Adipocyte (in vitro differentiated cells): ENCODE measurements around the gene KRTAP12-4.

Source experiments
- DNase-seq: peaks from one replicate; pipeline ENCODE4 v3.0.0-alpha.2; 2015; ENCODE audit warnings: low read depth
- H3K27me3 ChIP-seq: replicated peaks from 2 replicates; pipeline ENCODE4 v1.7.0; 2013; ENCODE audit warnings: mild to moderate bottlenecking, low read length, moderate library complexity; ENCODE audit not compliant: control insufficient read depth, insufficient read depth
- H3K36me3 ChIP-seq: 2 replicates; pipeline ENCODE4 v1.7.0; 2013; ENCODE audit warnings: low read length, mild to moderate bottlenecking, moderate library complexity; ENCODE audit not compliant: control insufficient read depth, insufficient read depth, severe bottlenecking
- H3K4me1 ChIP-seq: 2 replicates; pipeline ENCODE4 v1.7.0; 2013; ENCODE audit warnings: mild to moderate bottlenecking, low read length, moderate library complexity; ENCODE audit not compliant: control insufficient read depth, insufficient read depth
- H3K4me3 ChIP-seq: 2 replicates; pipeline ENCODE4 v1.7.0; 2013; ENCODE audit warnings: mild to moderate bottlenecking, low read length, moderate library complexity
- H3K9ac ChIP-seq: 2 replicates; pipeline ENCODE4 v1.7.0; 2013; ENCODE audit warnings: mild to moderate bottlenecking, low read length, moderate library complexity
- H3K9me3 ChIP-seq: 2 replicates; pipeline ENCODE4 v1.7.0; 2013; ENCODE audit warnings: mild to moderate bottlenecking, low read length, moderate library complexity; ENCODE audit not compliant: control insufficient read depth

KRTAP12-4 gene, protein sequence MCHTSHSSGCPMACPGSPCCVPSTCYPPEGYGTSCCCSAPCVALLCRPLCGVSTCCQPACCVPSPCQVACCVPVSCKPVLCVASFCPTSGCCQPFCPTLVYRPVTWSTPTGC

DNA sequence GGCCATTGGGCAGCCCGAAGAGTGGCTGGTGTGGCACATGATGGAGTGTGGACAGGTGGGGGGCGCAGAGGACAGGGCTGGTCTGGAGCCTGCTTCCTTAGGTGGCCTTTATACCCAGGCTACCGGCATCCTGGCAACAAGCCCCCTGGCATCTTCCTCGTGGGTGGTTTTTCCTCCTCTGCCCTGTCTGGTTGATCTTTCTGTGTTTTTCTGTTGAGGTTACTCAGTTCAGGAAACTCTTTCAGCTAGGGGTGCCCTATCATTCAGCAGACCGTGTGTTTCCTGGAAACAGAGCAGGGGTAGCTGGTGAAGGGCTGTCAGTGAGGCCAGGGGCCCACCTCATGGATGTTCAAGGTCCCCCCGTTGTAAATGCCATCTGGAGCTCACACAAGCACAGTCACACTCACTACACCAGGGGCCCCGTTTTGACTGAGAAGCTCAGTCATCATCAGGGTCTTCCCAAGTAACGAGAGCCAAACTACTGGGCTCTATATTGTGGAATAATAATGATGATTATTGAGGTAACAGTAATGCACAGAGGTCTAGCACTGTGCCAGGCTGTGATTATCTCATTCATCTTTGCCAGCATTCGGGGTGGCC, at the start of gene KRTAP12-4:
TSS of gene KRTAP12-4 (minus strand) at position 84 of the 600 bp plus-strand sequence. CDS start at position 39, 45 bp downstream.
- Histone ChIP-seq H3K36me3 (no peaks in the 10 kb centered on the region), H3K4me1 (no peaks in the 10 kb centered on the region), H3K9ac (no peak within 1 kb of the TSS), H3K4me3 (no peak within 1 kb of the TSS), H3K27me3 (peaks cover 3% of the 10 kb centered on the region), H3K9me3 (peaks cover 14% of the 10 kb centered on the region)
- DNase-seq: no peak

DNA sequence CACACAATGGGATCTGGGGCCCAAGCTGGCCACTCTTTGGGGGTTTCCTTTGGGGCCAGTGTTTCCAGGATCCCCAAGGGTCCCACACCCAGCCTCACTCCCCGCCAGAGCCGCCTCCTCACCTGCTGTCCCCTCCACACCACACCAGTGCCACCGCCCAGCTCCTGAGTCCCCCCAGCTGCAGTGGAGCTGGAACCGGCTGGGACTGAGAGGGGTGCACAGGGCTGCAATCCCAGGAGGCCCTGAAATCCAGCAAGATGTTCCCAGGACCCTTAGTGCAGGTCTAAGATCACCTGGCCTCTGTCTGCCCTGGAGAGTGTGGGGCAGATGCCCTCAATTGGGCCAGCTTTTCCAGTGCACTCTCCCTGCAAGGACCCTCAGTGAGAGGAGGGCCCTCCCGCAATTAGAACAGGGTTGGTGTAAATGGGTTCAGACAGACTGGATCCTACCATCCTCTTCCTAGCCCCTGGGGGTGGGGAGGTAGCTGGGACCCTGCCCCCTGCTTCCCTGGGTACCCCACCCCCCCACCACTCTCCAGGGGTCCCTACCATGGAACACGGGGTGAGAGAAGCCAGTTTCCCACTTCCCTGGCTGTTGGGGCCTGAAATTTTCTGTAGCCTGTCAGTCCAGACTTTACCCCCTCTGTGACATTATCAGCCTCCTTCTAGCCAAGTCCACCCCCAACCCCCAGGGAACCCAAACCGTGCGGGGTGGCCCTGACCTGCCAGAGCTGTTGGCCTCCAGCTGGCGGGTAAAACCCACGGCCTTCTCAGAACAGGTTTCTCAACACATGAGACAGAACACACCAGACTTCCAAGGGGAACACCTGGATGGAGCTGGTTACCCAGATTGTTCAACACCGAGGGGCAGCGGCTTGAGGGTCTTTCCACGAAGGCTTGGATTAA, 49.5 kb upstream of the KRTAP12-4 start:
- Histone ChIP-seq H3K9me3 (no peaks in the 10 kb centered on the region), H3K36me3 (no peaks in the 10 kb centered on the region), H3K4me1 (no peaks in the 10 kb centered on the region), H3K27me3 (peaks cover 77% of the 10 kb centered on the region), H3K4me3 (no peak overlapping the region), H3K9ac (no peak overlapping the region)
- no peak for DNase-seq

DNA sequence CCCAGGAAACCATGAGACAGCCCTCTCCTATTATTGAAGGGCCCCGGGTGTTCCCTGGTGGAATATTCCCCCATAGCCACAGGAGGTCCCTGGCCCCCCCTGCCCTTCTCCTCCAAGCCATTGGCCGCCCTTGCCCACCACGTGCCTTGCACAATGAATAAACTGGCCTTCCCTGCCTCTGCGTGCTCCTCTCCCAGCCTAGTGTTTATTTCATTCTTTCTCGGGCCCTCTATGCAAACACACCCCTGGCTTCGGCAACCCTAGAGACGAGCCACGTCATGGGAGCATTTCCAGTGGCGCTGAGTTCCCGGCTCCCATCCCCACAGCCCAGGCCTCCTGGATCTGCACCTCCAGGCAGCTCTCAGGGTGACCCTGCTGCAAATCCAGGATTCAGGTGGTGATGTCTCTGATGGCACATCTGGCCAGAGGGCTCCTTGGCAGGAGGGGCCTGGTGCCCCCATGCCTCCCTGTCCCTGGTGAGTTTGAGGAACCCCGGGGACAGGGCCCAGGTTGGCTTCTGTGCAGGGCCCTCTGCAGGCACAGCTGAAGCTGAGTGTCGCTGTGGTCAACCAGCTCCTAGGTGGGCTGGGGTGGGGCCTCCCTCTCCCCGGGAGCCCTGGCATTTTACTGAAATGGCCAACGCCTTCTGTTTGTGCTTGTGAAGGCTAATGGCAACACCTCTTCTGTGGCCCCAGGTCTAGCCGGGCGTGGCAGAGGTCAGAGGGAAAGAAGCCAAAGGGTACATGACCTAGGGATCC, 48.7 kb upstream of the KRTAP12-4 start:
- H3K4me1 ChIP-seq: no peaks in the 10 kb centered on the region

DNA sequence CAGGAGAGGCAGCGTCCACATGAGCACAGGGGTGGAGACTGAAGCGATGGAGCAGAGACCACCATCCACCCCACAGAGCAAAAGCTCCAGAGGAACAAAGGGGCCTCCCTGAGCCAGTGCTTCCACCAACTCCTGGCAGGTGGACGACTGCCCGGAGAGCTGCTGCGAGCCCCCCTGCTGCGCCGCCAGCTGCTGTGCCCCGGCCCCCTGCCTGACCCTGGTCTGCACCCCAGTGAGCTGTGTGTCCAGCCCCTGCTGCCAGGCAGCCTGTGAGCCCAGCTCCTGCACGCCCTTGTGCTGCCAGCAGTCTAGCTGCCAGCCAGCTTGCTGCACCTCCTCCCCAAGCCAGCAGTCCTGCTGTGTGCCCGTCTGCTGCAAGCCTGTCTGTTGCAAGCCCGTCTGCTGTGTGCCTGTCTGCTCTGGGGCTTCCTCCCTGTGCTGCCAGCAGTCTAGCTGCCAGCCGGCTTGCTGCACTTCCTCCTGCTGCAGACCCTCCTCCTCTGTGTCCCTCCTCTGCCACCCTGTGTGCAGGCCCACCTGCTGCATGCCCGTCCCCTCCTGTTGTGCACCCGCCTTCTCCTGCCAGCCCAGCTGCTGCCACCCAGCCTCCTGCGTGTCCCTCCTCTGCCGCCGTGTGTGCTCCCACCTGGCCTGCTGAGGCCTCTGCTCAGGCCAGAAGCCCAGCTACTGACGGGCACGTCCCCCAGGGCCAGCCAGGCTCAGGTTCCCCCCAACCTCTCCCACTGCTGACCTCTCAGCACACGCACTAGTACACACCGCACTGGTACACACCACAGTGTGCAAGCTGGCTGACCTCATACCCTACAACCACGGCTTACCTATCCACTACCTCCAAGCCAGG, 47.9 kb upstream of the KRTAP12-4 start:
- H3K4me1 ChIP-seq: no peaks in the 10 kb centered on the region
- H3K9me3 ChIP-seq: no peaks in the 10 kb centered on the region
- H3K36me3 ChIP-seq: no peaks in the 10 kb centered on the region
- H3K4me3 ChIP-seq: no peak overlapping the region
- no peak for DNase-seq
- H3K9ac ChIP-seq: no peak overlapping the region
- H3K27me3 ChIP-seq: peaks cover 64% of the 10 kb centered on the region

More for the DNA sequence above, 48.7 kb upstream of the KRTAP12-4 start:
- DNase-seq: no peak
- H3K27me3 ChIP-seq: peaks cover 70% of the 10 kb centered on the region
- no peak overlapping the region for H3K9ac ChIP-seq
- H3K36me3 ChIP-seq: no peaks in the 10 kb centered on the region
- no peaks in the 10 kb centered on the region for H3K9me3 ChIP-seq
- no peak overlapping the region for H3K4me3 ChIP-seq

DNA sequence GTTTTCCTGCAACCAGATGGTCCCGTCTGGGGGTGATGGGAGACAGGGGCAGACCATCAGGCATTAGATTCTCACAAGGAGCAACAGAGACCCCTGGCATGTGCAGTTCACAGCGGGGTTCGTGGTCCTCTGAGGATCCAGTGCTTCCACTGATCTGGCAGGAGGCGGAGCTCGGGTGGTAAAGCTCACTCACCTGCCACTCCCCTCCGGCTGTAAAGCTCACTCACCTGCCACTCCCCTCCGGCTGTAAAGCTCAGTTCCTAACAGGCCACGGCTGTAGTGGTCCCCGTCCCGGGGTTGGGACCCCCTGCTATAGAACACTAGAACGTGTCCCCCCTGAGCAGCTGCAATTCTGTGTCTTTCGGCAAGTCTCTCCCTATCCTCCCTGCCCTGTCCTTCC, 47.1 kb upstream of the KRTAP12-4 start:
- Histone ChIP-seq H3K9ac (no peak overlapping the region), H3K4me3 (no peak overlapping the region), H3K4me1 (no peaks in the 10 kb centered on the region), H3K36me3 (no peaks in the 10 kb centered on the region), H3K9me3 (no peaks in the 10 kb centered on the region), H3K27me3 (peaks cover 64% of the 10 kb centered on the region)
- no peak for DNase-seq

DNA sequence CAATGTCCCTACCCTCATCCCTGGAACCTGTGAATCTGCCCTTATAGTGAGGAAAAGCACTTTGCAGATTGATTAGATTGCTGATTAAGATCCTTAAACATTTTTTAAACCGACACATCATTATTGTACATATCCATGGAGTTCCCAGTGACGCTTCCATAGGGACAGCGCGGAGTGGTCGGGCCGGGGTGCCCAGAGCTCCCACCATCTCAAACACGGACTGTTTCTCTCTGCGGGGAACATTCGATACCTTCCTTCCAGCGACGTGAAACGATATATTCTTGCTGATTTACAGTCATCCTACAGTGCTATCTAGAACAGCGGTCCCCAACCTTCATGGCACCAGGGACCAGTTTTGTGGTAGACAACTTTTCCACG, 46.6 kb upstream of the KRTAP12-4 start:
- no peak for DNase-seq
- Histone ChIP-seq H3K36me3 (no peaks in the 10 kb centered on the region), H3K9ac (no peak overlapping the region), H3K9me3 (peaks cover 2% of the 10 kb centered on the region), H3K27me3 (peaks cover 64% of the 10 kb centered on the region), H3K4me3 (no peak overlapping the region), H3K4me1 (no peaks in the 10 kb centered on the region)

DNA sequence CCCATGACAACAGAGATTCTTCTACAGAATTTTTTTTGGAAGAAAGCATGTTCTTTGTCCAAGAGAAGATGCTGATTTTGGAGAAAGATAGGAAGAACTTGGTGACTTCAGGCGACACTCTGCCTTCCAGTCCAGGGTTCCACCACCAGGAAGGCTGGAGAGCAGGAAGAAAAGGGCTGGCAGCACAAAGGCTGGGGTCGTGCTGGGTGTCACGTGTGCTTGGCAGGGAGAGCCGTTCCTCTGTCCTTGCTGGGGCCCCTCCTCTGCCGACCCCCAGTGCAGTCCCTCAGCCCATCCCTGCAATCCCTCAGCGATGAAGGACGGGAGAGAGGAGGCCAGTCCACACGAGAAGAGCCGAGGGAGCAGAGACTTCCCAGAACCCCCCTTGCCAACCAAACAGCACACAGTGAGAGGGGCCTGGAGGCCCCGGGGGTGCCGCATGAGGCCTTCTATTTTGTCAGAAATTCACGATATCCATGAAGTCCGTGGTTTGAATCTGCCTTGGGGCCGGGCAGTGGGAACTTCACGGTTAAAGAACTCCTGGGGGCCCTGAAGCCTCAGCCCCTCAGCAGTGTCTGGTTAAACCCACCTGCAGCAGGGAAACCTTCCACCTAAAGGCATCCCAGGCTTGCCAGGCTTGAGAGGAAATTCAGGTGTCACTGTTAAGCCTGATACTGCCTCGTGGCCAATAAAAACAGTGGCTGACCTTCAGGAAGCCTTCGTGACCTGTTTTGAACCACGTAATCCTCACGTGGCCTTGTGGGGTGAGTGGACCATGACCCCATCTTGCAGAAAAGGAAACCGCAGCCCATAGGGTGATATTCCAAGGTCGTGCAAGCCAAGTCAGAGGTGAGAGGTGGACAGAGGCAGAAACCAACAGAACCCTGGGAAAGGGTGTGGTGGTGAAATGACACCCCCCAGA, 45.9 kb upstream of the KRTAP12-4 start:
- H3K4me3 ChIP-seq: no peak overlapping the region
- H3K9me3 ChIP-seq: peaks cover 2% of the 10 kb centered on the region
- H3K4me1 ChIP-seq: no peaks in the 10 kb centered on the region
- H3K9ac ChIP-seq: no peak overlapping the region
- no peaks in the 10 kb centered on the region for H3K36me3 ChIP-seq
- H3K27me3 ChIP-seq: peaks cover 67% of the 10 kb centered on the region
- DNase-seq: no peak

DNA sequence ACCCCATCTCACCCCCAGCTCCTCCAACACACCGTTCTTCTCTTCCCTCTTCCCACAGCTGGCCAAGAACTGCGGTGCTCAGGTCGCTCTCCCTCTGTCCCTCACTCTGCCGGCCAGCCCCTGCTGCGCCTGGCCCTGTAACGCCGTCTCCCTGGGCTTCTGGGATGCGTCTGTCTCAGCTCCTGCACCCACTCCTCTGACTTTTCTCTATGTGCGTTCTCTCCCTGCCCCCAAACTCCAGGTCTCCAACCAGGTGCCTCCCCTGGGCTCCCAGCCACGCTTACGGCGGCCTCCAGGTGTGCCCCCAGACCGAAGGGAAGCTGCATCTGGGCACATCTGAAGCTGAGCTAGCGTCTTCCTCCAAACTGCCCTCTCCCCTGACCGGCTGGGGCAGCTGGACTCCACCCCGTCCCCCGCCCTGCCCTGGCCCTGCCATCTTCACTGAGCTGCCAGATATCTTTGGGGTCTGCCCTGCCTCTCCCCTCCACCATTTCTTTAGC, 45.1 kb upstream of the KRTAP12-4 start:
- Histone ChIP-seq H3K9me3 (peaks cover 2% of the 10 kb centered on the region), H3K27me3 (peaks cover 65% of the 10 kb centered on the region), H3K36me3 (no peaks in the 10 kb centered on the region), H3K9ac (no peak overlapping the region), H3K4me1 (no peaks in the 10 kb centered on the region), H3K4me3 (no peak overlapping the region)
- DNase-seq: no peak

DNA sequence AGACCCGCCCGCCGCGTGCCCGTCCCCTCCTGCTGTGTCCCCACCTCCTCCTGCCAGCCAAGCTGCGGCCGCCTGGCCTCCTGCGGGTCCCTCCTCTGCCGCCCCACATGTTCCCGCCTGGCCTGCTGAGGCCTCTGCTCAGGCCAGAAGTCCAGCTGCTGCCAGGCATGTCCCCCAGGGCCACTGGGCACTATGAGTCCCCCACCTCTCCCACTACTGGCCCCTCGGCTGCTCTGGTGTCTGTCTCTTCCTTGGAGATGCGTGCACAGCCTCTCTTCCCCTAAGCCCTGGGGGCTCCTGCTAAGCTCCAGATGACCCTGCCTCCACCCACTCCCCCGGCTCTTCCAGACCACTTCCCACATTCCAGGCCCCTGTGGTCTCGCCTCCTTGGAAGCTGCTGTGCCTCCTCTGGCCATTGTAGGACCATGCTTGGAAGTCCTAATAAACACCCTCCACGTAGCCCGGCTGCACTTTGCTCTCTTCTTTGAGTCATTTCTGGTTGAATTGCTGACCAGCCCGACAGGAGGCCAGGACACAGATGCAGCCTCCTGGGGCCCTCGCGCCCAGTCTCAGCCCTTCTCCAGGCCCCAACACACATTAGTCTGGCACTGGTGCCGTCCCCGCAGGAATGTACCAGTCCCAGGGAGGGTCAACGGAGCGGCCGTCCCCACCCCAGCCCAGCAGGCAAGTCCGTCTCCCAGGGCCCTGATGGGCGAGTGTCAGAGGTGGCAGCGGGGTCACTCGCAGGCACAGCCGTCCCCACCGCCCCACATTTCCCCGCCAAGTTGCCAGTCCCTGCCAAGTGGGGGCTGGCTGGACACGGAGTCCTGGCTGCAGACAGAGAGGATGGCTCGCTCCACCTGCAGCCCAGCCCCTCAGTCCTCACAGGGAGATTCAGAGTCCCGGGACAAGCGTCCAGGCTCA, 43.6 kb upstream of the KRTAP12-4 start:
- Histone ChIP-seq H3K9ac (no peak overlapping the region), H3K9me3 (peaks cover 14% of the 10 kb centered on the region), H3K4me1 (no peaks in the 10 kb centered on the region), H3K27me3 (peaks cover 50% of the 10 kb centered on the region), H3K4me3 (no peak overlapping the region), H3K36me3 (no peaks in the 10 kb centered on the region)
- no peak for DNase-seq
